ENCODE data around the gene SLIT1.

SLIT1 gene

DNA sequence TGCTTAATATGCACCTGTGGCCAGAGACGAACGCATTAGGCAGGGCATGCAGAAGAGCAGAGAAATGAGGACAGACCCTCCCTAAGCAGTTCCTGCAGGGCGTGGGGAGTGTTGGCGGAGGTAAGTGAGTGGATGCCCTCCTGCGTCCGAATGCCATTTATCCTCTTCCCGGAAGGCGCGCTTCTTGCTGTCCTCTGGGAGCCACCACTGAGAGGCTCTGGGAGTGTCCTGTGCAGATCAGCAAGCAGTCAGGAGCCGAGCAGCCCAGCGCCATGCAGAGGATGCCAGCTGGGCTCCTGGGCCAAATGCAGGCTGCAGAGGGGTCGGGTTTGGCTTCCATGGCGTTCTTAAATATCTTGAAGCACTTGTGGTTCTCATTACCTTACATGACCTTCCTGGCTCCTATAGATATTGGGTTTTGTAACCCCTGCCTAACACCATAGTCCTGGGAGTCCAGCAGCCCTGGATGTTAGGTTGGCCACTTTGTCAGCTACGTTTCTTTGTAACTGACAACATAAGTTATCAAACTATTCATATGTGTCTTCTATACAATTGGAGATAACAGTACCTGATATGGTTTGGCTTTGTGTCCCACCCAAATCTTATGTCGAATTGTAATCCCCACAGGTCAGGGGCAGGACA lies 30.0 kb upstream of the SLIT1 start:
- ChIA-PET CTCF (interaction anchor here (0.5 to 2.3 kb wide), 3 partner anchors 9 to 543 kb away, joined by 3 to 7 read pairs (median 4); no protein-coding TSS in a partner anchor), POLR2A (no interaction called here)
- TF ChIP-seq SUZ12 (IDR thresholded peaks at IDR 0.05) (no peak), FOXA1 (IDR thresholded peaks at IDR 0.05) (no peak), BHLHE40 (IDR thresholded peaks at IDR 0.05; ENCODE audit: borderline replicate concordance) (no peak), ZNF384 (IDR thresholded peaks at IDR 0.05) (no peak), ELF4 (IDR thresholded peaks at IDR 0.05) (no peak), HDGF (IDR thresholded peaks at IDR 0.05; ENCODE audit: borderline replicate concordance) (no peak), CTBP1 (IDR thresholded peaks at IDR 0.05; ENCODE audit: borderline replicate concordance) (no peak), FOXK2 (IDR thresholded peaks at IDR 0.05) (no peak)
- TF ChIP-seq, protein P1, sequence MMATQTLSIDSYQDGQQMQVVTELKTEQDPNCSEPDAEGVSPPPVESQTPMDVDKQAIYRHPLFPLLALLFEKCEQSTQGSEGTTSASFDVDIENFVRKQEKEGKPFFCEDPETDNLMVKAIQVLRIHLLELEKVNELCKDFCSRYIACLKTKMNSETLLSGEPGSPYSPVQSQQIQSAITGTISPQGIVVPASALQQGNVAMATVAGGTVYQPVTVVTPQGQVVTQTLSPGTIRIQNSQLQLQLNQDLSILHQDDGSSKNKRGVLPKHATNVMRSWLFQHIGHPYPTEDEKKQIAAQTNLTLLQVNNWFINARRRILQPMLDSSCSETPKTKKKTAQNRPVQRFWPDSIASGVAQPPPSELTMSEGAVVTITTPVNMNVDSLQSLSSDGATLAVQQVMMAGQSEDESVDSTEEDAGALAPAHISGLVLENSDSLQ (IDR thresholded peaks at IDR 0.05), result no peak

DNA sequence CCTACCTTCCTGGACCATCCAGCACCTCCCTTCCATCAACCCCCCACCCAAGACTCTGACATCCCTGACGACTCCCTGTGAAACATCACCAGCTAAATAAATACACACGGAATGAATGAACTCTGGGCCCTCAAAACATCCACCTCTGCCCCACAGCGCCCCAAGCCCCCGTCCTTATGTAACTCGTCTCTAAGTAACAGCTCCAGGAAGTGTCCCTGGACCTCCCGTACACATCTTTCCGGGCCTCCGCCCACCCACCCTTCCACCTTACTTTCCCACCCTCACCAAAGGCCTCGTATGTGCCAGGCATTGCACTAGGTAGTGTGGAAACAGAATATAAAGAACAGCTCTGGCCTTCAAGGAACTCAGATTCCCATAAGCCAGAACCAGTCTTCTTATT lies 27.7 kb upstream of the SLIT1 start:
- DNase-seq (ENCODE audit: extremely low spot score), result no peak
- TF ChIP-seq BHLHE40 (IDR thresholded peaks at IDR 0.05; ENCODE audit: borderline replicate concordance) (no peak), FOXM1 (IDR thresholded peaks at IDR 0.05; ENCODE audit: borderline replicate concordance) (no peak), ELF4 (IDR thresholded peaks at IDR 0.05) (no peak), FOXK2 (IDR thresholded peaks at IDR 0.05) (no peak), LEF1 (IDR thresholded peaks at IDR 0.05; ENCODE audit: borderline replicate concordance) (no peak), SP1 (IDR thresholded peaks at IDR 0.05) (no peak), L3MBTL2 (conservative IDR thresholded peaks at IDR 0.05) (no peak), FOXA1 (IDR thresholded peaks at IDR 0.05) (no peak), NFRKB (IDR thresholded peaks at IDR 0.05) (no peak), TARDBP (IDR thresholded peaks at IDR 0.05) (no peak), SUZ12 (IDR thresholded peaks at IDR 0.05) (no peak), ARNT (IDR thresholded peaks at IDR 0.05) (no peak), HDGF (IDR thresholded peaks at IDR 0.05; ENCODE audit: borderline replicate concordance) (no peak), CTBP1 (IDR thresholded peaks at IDR 0.05; ENCODE audit: borderline replicate concordance) (no peak), ZNF384 (IDR thresholded peaks at IDR 0.05) (no peak)
- TF ChIP-seq, protein P1 (IDR thresholded peaks at IDR 0.05), result no peak
- ChIA-PET POLR2A (no interaction called here), CTCF (interaction anchor here (1.2 to 8.3 kb wide), 2 partner anchors 139 to 176 kb away, joined by 5 to 139 read pairs; no protein-coding TSS in a partner anchor)

More for the DNA sequence above, 30.0 kb upstream of the SLIT1 start:
- no peak for DNase-seq (ENCODE audit: extremely low spot score)

DNA sequence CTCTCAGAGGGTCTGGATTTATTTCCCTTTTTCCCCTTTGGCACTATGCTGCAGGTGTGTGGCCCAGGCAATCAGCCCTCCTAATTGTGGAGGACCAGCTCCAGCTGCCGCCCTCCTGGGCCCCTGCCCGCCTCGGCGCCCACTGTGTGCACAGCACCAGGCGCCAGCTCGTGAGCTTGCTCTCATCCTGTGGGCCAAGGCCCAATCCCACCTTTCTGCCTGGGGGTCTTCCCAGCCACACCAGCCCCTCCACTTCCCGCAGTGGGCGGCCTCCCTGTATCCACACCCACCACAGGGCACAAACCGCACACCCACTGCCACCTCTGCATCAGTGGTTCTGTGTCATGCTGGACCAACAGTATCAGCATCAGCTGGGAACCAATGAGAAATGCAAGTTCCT lies 25.5 kb upstream of the SLIT1 start:
- ChIA-PET POLR2A (no interaction called here), CTCF (interaction anchor here (0.5 to 8.3 kb wide), 17 partner anchors 8 to 569 kb away, joined by 3 to 139 read pairs (median 4); no protein-coding TSS in a partner anchor)
- DNase-seq (ENCODE audit: extremely low spot score), result no peak
- TF ChIP-seq SUZ12 (IDR thresholded peaks at IDR 0.05) (no peak), FOXM1 (IDR thresholded peaks at IDR 0.05; ENCODE audit: borderline replicate concordance) (no peak), BHLHE40 (IDR thresholded peaks at IDR 0.05; ENCODE audit: borderline replicate concordance) (no peak), SP1 (IDR thresholded peaks at IDR 0.05) (no peak), CTBP1 (IDR thresholded peaks at IDR 0.05; ENCODE audit: borderline replicate concordance) (no peak), TARDBP (IDR thresholded peaks at IDR 0.05) (no peak), ZNF384 (IDR thresholded peaks at IDR 0.05) (no peak), LEF1 (IDR thresholded peaks at IDR 0.05; ENCODE audit: borderline replicate concordance) (no peak), ARNT (IDR thresholded peaks at IDR 0.05) (no peak), FOXK2 (IDR thresholded peaks at IDR 0.05) (no peak)
- TF ChIP-seq, protein P1 (IDR thresholded peaks at IDR 0.05), result no peak

DNA sequence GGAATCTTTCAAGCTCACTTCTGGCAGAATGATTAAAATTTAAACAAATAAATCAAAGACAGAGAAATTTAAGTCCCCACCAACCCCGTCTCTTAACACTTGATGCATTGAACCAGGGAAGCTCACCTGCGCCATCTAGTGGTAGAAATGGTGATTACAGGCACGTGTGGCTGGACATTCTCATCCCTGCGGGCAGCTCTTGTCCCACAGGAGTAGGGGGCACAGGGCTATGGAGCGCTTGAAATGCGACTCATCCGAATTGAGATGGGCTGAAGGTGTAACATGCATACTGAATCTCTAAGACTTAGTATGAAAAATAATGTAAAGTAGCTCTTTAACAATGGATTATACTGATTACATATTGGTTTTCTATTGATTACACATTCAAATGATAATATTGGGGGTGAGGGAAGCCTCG lies 24.8 kb upstream of the SLIT1 start:
- ChIA-PET CTCF (interaction anchor here (0.5 to 8.3 kb wide), 29 partner anchors 9 to 568 kb away, joined by 3 to 139 read pairs (median 4); no protein-coding TSS in a partner anchor), POLR2A (no interaction called here)
- DNase-seq (ENCODE audit: extremely low spot score), result peak; percentile 88
- TF ChIP-seq FOXK2 (IDR thresholded peaks at IDR 0.05), result no peak
- TF ChIP-seq NFRKB (IDR thresholded peaks at IDR 0.05), result no peak
- TF ChIP-seq FOXM1 (IDR thresholded peaks at IDR 0.05; ENCODE audit: borderline replicate concordance), result no peak; the same call in 1 of the 2 replicates
- no peak for TF ChIP-seq TARDBP (IDR thresholded peaks at IDR 0.05)
- no peak for TF ChIP-seq CTBP1 (IDR thresholded peaks at IDR 0.05; ENCODE audit: borderline replicate concordance)
- no peak for TF ChIP-seq ARNT (IDR thresholded peaks at IDR 0.05)
- TF ChIP-seq ZNF384 (IDR thresholded peaks at IDR 0.05), result no peak
- TF ChIP-seq L3MBTL2 (conservative IDR thresholded peaks at IDR 0.05), result no peak
- no peak for TF ChIP-seq SUZ12 (IDR thresholded peaks at IDR 0.05)
- no peak for TF ChIP-seq LEF1 (IDR thresholded peaks at IDR 0.05; ENCODE audit: borderline replicate concordance)
- TF ChIP-seq, protein P1 (IDR thresholded peaks at IDR 0.05), result no peak
- TF ChIP-seq FOXA1 (IDR thresholded peaks at IDR 0.05), result no peak
- no peak for TF ChIP-seq HDGF (IDR thresholded peaks at IDR 0.05; ENCODE audit: borderline replicate concordance)

DNA sequence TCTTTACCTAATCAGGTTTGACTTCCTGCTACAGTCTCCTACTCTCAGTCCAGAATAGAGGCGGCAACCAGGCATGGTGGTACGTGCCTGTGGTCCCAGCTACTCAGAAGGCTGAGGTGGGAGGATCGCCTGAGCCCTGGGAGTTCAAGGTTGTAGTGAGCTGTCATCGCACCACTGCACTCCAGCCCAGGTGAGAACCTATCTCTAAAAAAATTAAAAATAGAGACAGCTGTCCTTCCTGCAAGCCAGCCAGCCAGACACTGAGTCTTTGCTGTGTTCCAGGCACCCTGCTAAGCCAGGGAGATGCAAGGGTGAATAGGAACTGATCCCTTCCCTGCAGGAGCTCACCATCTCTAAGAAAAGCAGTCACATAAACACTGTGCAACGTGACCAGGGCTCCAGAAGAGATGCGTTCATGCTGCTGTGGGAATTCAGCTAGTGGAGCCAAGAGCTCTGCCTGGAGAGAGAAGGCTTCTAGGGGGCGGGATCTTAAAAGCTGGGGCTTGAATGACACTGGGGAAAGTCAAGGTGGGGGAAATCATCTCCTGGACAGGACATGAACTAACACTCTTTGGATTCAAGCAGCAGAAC lies 22.1 kb upstream of the SLIT1 start:
- no peak for DNase-seq (ENCODE audit: extremely low spot score)
- POLR2A ChIA-PET, result interaction anchor here (0.8 kb wide), 1 partner anchor 135 kb away, joined by 3 read pairs; no protein-coding TSS in a partner anchor
- CTCF ChIA-PET, result interaction anchor here (1.2 to 8.3 kb wide), 3 partner anchors 10 to 170 kb away, joined by 4 to 139 read pairs (median 45); no protein-coding TSS in a partner anchor
- TF ChIP-seq HDGF (IDR thresholded peaks at IDR 0.05; ENCODE audit: borderline replicate concordance), result no peak
- TF ChIP-seq ZNF384 (IDR thresholded peaks at IDR 0.05), result no peak
- TF ChIP-seq L3MBTL2 (conservative IDR thresholded peaks at IDR 0.05), result no peak
- TF ChIP-seq, protein P1 (IDR thresholded peaks at IDR 0.05), result no peak
- TF ChIP-seq CTBP1 (IDR thresholded peaks at IDR 0.05; ENCODE audit: borderline replicate concordance), result no peak
- no peak for TF ChIP-seq BHLHE40 (IDR thresholded peaks at IDR 0.05; ENCODE audit: borderline replicate concordance)
- no peak for TF ChIP-seq SP1 (IDR thresholded peaks at IDR 0.05)
- TF ChIP-seq ARNT (IDR thresholded peaks at IDR 0.05), result no peak
- no peak for TF ChIP-seq FOXK2 (IDR thresholded peaks at IDR 0.05)
- TF ChIP-seq TARDBP (IDR thresholded peaks at IDR 0.05), result no peak
- TF ChIP-seq ELF4 (IDR thresholded peaks at IDR 0.05), result no peak
- no peak for TF ChIP-seq FOXA1 (IDR thresholded peaks at IDR 0.05)
- TF ChIP-seq FOXM1 (IDR thresholded peaks at IDR 0.05; ENCODE audit: borderline replicate concordance), result no peak
- TF ChIP-seq SUZ12 (IDR thresholded peaks at IDR 0.05), result no peak
- no peak for TF ChIP-seq LEF1 (IDR thresholded peaks at IDR 0.05; ENCODE audit: borderline replicate concordance)
- TF ChIP-seq NFRKB (IDR thresholded peaks at IDR 0.05), result no peak
